ENCODE results near the gene CLCN5.

DNA sequence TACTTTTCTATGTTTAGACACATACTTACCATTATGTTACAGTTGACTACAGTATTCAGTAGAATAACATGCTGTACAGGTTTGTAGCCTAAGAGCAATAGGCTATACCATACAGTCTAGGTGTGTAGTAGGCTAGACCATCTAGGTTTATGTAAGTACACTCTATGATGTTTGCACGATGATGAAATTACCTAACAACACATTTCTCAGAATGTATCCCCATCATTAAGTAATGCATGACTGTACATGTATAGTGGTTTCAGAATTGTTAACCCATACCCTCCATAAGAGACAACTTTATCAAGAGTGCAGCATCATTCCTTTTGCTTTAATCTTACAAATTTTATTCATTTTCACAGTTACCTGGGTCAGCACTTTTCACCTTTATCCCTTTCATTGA, 126.8 kb downstream of the CLCN5 start:
- TF ChIP-seq, protein P1, sequence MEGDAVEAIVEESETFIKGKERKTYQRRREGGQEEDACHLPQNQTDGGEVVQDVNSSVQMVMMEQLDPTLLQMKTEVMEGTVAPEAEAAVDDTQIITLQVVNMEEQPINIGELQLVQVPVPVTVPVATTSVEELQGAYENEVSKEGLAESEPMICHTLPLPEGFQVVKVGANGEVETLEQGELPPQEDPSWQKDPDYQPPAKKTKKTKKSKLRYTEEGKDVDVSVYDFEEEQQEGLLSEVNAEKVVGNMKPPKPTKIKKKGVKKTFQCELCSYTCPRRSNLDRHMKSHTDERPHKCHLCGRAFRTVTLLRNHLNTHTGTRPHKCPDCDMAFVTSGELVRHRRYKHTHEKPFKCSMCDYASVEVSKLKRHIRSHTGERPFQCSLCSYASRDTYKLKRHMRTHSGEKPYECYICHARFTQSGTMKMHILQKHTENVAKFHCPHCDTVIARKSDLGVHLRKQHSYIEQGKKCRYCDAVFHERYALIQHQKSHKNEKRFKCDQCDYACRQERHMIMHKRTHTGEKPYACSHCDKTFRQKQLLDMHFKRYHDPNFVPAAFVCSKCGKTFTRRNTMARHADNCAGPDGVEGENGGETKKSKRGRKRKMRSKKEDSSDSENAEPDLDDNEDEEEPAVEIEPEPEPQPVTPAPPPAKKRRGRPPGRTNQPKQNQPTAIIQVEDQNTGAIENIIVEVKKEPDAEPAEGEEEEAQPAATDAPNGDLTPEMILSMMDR (IDR thresholded peaks at IDR 0.05): no peak
- no peak for TF ChIP-seq POLR2A (IDR thresholded peaks at IDR 0.05)
- TF ChIP-seq EP300 (IDR thresholded peaks at IDR 0.05): no peak
